Fibroblast of lung (primary cell): Measurements from ENCODE around the gene C4orf54. TPM values are rescaled to one million over a fixed set of nuclear protein-coding genes. Genes with fewer than 3 reads are reported as not detected.

Experiments
- DNase-seq, 2 donors: peaks; one replicate each; pipeline versions ENCODE4 v3.0.0 to v3.0.0-alpha.2; 2010; ENCODE audit warnings: low read depth in 2 of 2
- H2AFZ ChIP-seq: 2 replicates; pipeline ENCODE4 v1.5.1; 2012; ENCODE audit warnings: low read length, control low read depth, inconsistent platforms
- H3K27ac ChIP-seq: 2 replicates; pipeline ENCODE4 v1.5.1; 2011; ENCODE audit warnings: low read length, control low read depth; ENCODE audit not compliant: insufficient read depth
- H3K27me3 ChIP-seq: 2 replicates; pipeline ENCODE4 v1.5.1; 2011; ENCODE audit warnings: mild to moderate bottlenecking, low read length; ENCODE audit not compliant: control insufficient read depth, insufficient read depth
- H3K36me3 ChIP-seq: 2 replicates; pipeline ENCODE4 v1.5.1; 2011; ENCODE audit warnings: low read length; ENCODE audit not compliant: control insufficient read depth, insufficient read depth
- H3K4me1 ChIP-seq: 2 replicates; pipeline ENCODE4 v1.5.1; 2011; ENCODE audit warnings: low read length; ENCODE audit not compliant: control insufficient read depth, insufficient read depth; ENCODE audit errors: extremely low read depth
- H3K4me2 ChIP-seq: 2 replicates; pipeline ENCODE4 v1.5.1; 2011; ENCODE audit warnings: low read length, control low read depth; ENCODE audit not compliant: insufficient read depth; ENCODE audit errors: extremely low read depth
- H3K4me3 ChIP-seq, 4 experiments: fragments of 200-600 bp in 1 of 4; sonication (generic) in 1 of 4; replicated peaks in 1 of 4; 2 replicates each; pipeline ENCODE4 v1.5.1; 2011 to 2016; ENCODE audit warnings: low read length in 4 of 4, low read depth in 3 of 4, mild to moderate bottlenecking in 3 of 4, control low read depth in 2 of 4, inconsistent platforms in 1 of 4, mixed read lengths in 1 of 4; ENCODE audit not compliant: insufficient read depth in 1 of 4; ENCODE audit errors: control extremely low read depth in 1 of 4
- H3K79me2 ChIP-seq: 2 replicates; pipeline ENCODE4 v1.5.1; 2012; ENCODE audit warnings: mild to moderate bottlenecking, low read length, inconsistent platforms; ENCODE audit not compliant: control insufficient read depth, insufficient read depth
- H3K9ac ChIP-seq: 2 replicates; pipeline ENCODE4 v1.5.1; 2011; ENCODE audit warnings: mild to moderate bottlenecking, low read length, control low read depth; ENCODE audit not compliant: insufficient read depth
- H3K9me3 ChIP-seq: 2 replicates; pipeline ENCODE4 v1.5.1; 2012; ENCODE audit warnings: low read depth, low read length; ENCODE audit not compliant: control insufficient read depth, insufficient read depth
- H4K20me1 ChIP-seq: 2 replicates; pipeline ENCODE4 v1.5.1; 2011; ENCODE audit warnings: low read length; ENCODE audit not compliant: control insufficient read depth, insufficient read depth; ENCODE audit errors: extremely low read depth
- EZH2 ChIP-seq: IDR thresholded peaks from 2 replicates; pipeline ENCODE4 v1.5.1; 2012; ENCODE audit warnings: low read length, control low read depth, mild to moderate bottlenecking; ENCODE audit errors: missing control alignments
- polyA plus RNA-seq, 2 donors: library from polyadenylated mRNA; depleted of rRNA in 1 of 2; stranded (reverse) in 1 of 2; unstranded in 1 of 2; fragments of >200 nt; gene quantifications; 2 replicates each; pipeline ENCODE4 v1.2.1, GENCODE V29; 2011 to 2012; ENCODE audit warnings: missing spikeins in 1 of 2
- total RNA-seq: library from RNA; depleted of rRNA; stranded (reverse); fragments of >200 nt; gene quantifications from 2 replicates; pipeline ENCODE4 v1.2.1, GENCODE V29; 2014
- TF ChIP-seq, protein P1 (sequence below), 2 donors: IDR thresholded peaks in 1 of 2; conservative IDR thresholded peaks in 1 of 2; 1 replicate in 1 of 2; 2 replicates in 1 of 2; pipeline ENCODE4 v1.5.1; 2011 to 2012; ENCODE audit warnings: low read length in 2 of 2, control low read depth in 1 of 2, inconsistent platforms in 1 of 2, low read depth in 1 of 2, mild to moderate bottlenecking in 1 of 2

C4orf54 gene
- total and polyA plus RNA-seq, 2 donors (not counting 1 experiment from before 2014, with no cell fraction given): under 0.01 to 0.01 TPM

DNA sequence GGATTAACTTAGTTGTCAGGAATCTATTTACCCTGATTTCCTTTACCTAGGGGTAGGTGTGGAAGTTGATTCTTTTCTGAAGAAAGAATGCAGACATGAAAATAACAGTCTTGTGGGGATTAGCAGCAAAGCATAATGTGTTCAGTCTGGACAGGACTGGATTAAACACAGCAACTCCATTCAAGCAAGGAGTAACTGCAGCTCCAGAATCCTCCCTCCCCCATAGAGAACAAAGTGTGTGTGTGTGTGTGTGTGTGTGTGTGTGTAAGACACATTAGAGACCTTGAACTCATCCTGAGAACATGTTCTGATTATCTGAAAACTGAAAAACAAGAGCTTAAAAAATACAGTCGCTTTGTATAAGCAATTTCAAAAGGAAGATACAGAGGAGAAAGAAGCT is 9.3 kb downstream of the C4orf54 start:
- H3K27me3 ChIP-seq: no peaks in the 10 kb centered on the region
- DNase-seq: no peak
- no peak overlapping the region for H3K27ac ChIP-seq
- H3K36me3 ChIP-seq: no peaks in the 10 kb centered on the region
- H3K4me3 ChIP-seq: no peak overlapping the region
- no peaks in the 10 kb centered on the region for H4K20me1 ChIP-seq
- no peak overlapping the region for H2AFZ ChIP-seq
- H3K4me1 ChIP-seq: no peaks in the 10 kb centered on the region
- no peaks in the 10 kb centered on the region for H3K9me3 ChIP-seq
- TF ChIP-seq, protein P1, sequence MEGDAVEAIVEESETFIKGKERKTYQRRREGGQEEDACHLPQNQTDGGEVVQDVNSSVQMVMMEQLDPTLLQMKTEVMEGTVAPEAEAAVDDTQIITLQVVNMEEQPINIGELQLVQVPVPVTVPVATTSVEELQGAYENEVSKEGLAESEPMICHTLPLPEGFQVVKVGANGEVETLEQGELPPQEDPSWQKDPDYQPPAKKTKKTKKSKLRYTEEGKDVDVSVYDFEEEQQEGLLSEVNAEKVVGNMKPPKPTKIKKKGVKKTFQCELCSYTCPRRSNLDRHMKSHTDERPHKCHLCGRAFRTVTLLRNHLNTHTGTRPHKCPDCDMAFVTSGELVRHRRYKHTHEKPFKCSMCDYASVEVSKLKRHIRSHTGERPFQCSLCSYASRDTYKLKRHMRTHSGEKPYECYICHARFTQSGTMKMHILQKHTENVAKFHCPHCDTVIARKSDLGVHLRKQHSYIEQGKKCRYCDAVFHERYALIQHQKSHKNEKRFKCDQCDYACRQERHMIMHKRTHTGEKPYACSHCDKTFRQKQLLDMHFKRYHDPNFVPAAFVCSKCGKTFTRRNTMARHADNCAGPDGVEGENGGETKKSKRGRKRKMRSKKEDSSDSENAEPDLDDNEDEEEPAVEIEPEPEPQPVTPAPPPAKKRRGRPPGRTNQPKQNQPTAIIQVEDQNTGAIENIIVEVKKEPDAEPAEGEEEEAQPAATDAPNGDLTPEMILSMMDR (conservative IDR thresholded peaks at IDR 0.05 in 1 of 2, IDR thresholded peaks at IDR 0.05 in 1 of 2; ENCODE audit: low read depth in 1 of 2, low read length in 2 of 2): no peak
- no peak for TF ChIP-seq EZH2
- no peaks in the 10 kb centered on the region for H3K79me2 ChIP-seq
- no peak overlapping the region for H3K4me2 ChIP-seq
- no peak overlapping the region for H3K9ac ChIP-seq

DNA sequence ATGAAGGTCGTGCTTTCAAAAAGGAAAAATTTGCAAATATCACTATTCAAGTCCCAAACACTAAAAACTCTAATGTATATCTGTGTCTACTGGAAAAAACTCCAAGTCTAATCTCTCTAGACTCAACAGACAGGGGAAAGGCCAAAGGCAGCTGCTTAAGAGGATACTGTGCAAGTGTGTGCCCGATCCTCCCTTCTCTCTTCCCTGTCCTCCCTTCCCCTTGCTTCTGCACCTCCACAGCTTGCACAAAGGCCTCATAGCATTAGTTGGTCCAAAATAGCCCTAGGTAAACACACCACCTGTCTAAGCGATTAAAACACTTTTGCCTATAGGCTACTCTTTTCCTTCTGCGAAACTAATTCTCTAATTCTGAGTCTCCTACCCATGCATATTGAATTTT is 10.6 kb downstream of the C4orf54 start:
- no peaks in the 10 kb centered on the region for H3K9me3 ChIP-seq
- TF ChIP-seq, protein P1 (conservative IDR thresholded peaks at IDR 0.05 in 1 of 2, IDR thresholded peaks at IDR 0.05 in 1 of 2; ENCODE audit: low read depth in 1 of 2, low read length in 2 of 2): no peak
- no peak for TF ChIP-seq EZH2
- H3K4me2 ChIP-seq: no peak overlapping the region
- no peak for DNase-seq
- H3K27me3 ChIP-seq: no peaks in the 10 kb centered on the region
- H4K20me1 ChIP-seq: no peaks in the 10 kb centered on the region
- no peaks in the 10 kb centered on the region for H3K36me3 ChIP-seq
- H3K4me3 ChIP-seq: no peak overlapping the region
- no peak overlapping the region for H2AFZ ChIP-seq
- H3K27ac ChIP-seq: no peak overlapping the region
- no peaks in the 10 kb centered on the region for H3K4me1 ChIP-seq
- no peak overlapping the region for H3K9ac ChIP-seq
- no peaks in the 10 kb centered on the region for H3K79me2 ChIP-seq

DNA sequence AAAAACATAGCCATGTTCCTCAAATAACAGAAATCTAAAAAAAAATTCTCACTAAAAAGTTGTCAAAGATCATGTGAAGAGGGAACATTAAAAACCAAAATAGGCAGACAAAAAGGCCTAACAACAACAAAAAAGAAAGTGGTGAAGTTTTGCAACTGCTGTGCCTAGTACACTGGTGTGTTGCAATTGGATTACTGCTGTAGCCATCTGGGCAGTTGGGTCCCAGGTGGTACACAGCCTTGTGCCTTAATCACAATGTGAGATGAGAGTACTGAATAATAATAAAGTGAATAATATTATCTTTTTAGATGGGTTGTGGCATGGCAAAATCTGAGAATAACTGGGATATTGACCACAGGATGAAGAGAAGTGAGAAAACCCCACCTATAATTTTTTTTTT is 12.0 kb downstream of the C4orf54 start:
- H3K27ac ChIP-seq: no peak overlapping the region
- no peaks in the 10 kb centered on the region for H3K27me3 ChIP-seq
- H4K20me1 ChIP-seq: no peaks in the 10 kb centered on the region
- DNase-seq: peak in 1 of 2 donors; percentile 9
- TF ChIP-seq, protein P1 (conservative IDR thresholded peaks at IDR 0.05 in 1 of 2, IDR thresholded peaks at IDR 0.05 in 1 of 2; ENCODE audit: low read depth in 1 of 2, low read length in 2 of 2): no peak
- TF ChIP-seq EZH2: no peak
- H2AFZ ChIP-seq: no peak overlapping the region
- H3K79me2 ChIP-seq: no peaks in the 10 kb centered on the region
- H3K4me1 ChIP-seq: no peaks in the 10 kb centered on the region
- H3K36me3 ChIP-seq: no peaks in the 10 kb centered on the region
- no peak overlapping the region for H3K9ac ChIP-seq
- H3K4me3 ChIP-seq: no peak overlapping the region
- no peak overlapping the region for H3K4me2 ChIP-seq
- H3K9me3 ChIP-seq: no peaks in the 10 kb centered on the region
